A673 (cell line): ENCODE data around the gene MICAL1. TPM values are rescaled to one million over a fixed set of nuclear protein-coding genes. Genes with fewer than 3 reads are reported as not detected.

Experiments
- BruUV-seq: library from RNA; stranded (reverse); fragments of 400-500 nt; replicated peaks from 2 replicates; lab custom pipeline; 2021; lab: Mats Ljungman, UMichigan
- CTCF ChIA-PET: fragments of 300-600 bp; sonication (Branson Sonifier 250); formaldehyde crosslinking; loops from one replicate; lab custom pipeline; 2022; ENCODE audit warnings: antibody characterized with exemption; lab: Charles Lee
- POLR2A ChIA-PET: fragments of 300-600 bp; sonication (Branson Sonifier 250); formaldehyde crosslinking; loops from one replicate; lab custom pipeline; 2022; ENCODE audit warnings: antibody characterized with exemption; ENCODE audit not compliant: low non-redundant PET; lab: Charles Lee
- DNase-seq: peaks from one replicate; pipeline ENCODE4 v3.0.0-alpha.2; 2015; ENCODE audit warnings: low spot score
- H3K27ac ChIP-seq: fragments of 200-600 bp; sonication (generic); 2 replicates; pipeline ENCODE4 v1.5.1; 2016; ENCODE audit warnings: mixed run types, low read depth, mild to moderate bottlenecking, mixed read lengths, antibody characterized with exemption, low read length; ENCODE audit not compliant: poor library complexity, severe bottlenecking
- H3K27me3 ChIP-seq: fragments of 200-600 bp; sonication (generic); replicated peaks from 2 replicates; pipeline ENCODE4 v1.6.1; 2017; ENCODE audit warnings: mixed run types, low read depth, mild to moderate bottlenecking, mixed read lengths, antibody characterized with exemption, low read length; ENCODE audit not compliant: insufficient read depth, poor library complexity
- H3K36me3 ChIP-seq: fragments of 200-600 bp; sonication (generic); 2 replicates; pipeline ENCODE4 v1.6.1; 2016; ENCODE audit warnings: mixed run types, mild to moderate bottlenecking, mixed read lengths, antibody characterized with exemption, low read length; ENCODE audit not compliant: insufficient read depth, poor library complexity, severe bottlenecking
- H3K4me1 ChIP-seq: fragments of 200-600 bp; sonication (generic); 2 replicates; pipeline ENCODE4 v1.6.1; 2017; ENCODE audit warnings: mixed run types, mild to moderate bottlenecking, mixed read lengths, antibody characterized with exemption, low read length; ENCODE audit not compliant: insufficient read depth, poor library complexity, severe bottlenecking
- H3K4me3 ChIP-seq: fragments of 200-600 bp; sonication (generic); 2 replicates; pipeline ENCODE4 v1.5.1; 2016; ENCODE audit warnings: low read depth, mixed run types, mild to moderate bottlenecking, mixed read lengths, low read length; ENCODE audit not compliant: poor library complexity, severe bottlenecking
- H3K9me3 ChIP-seq: fragments of 200-600 bp; sonication (generic); 2 replicates; pipeline ENCODE4 v1.6.1; 2016; ENCODE audit warnings: mixed run types, low read depth, mild to moderate bottlenecking, mixed read lengths, antibody characterized with exemption, low read length; ENCODE audit not compliant: poor library complexity, severe bottlenecking
- CTCF ChIP-seq: fragments of 300-800, 200-600 bp; sonication (generic); conservative IDR thresholded peaks from 2 replicates; pipeline ENCODE4 v1.5.1; 2017; ENCODE audit warnings: low read depth, mild to moderate bottlenecking, antibody characterized with exemption, low read length, moderate library complexity, mixed read lengths
- EZH2 ChIP-seq: fragments of 200-600 bp; sonication (generic); IDR thresholded peaks from 2 replicates; pipeline ENCODE4 v1.6.1; 2017; ENCODE audit warnings: borderline replicate concordance, low read depth, mild to moderate bottlenecking, mixed read lengths, antibody characterized with exemption, low read length; ENCODE audit not compliant: poor library complexity, severe bottlenecking
- intact Hi-C: fragments of 100-400 bp; cut with micrococcal nuclease; formaldehyde crosslinking; loops from one replicate; pipeline ENCODE4 v1.10.0; 2022; ENCODE audit not compliant: unreplicated experiment
- total RNA-seq: library from RNA; stranded (reverse); gene quantifications from 2 replicates; pipeline ENCODE4 v1.2.3, GENCODE V29; 2021

MICAL1 gene
- total RNA-seq, 1 experiment from 2014 or later: 4.8 TPM

DNA sequence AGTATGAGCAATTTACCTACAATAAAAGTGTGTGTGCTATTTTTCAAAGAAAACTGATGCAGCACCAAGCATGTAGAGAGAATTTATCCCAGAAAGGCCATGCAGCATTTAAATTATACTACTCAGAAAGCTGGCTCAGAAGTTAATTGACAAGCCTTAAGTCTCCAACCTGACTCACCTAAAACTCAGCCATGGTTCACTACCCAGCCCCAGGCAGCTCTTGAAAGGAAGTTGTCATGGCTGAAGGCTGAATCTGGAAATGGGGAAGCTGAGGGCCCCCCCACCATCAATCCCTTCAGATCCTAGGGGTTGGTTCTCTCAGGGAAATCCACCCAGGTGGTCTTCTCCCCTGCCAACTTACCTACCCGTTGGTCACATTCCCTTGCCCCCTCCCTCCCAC is 34.8 kb downstream of the MICAL1 start:
- no peaks in the 10 kb centered on the region for H3K4me1 ChIP-seq
- H3K4me3 ChIP-seq: no peak overlapping the region
- CTCF ChIA-PET: no interaction called here
- no peaks in the 10 kb centered on the region for H3K36me3 ChIP-seq
- H3K9me3 ChIP-seq: no peaks in the 10 kb centered on the region
- no TSS peak for BruUV-seq
- H3K27me3 ChIP-seq: no peaks in the 10 kb centered on the region
- intact Hi-C loops: no loop called here
- H3K27ac ChIP-seq: no peak overlapping the region
- TF ChIP-seq CTCF (no peak), EZH2 (no peak)
- no peak for DNase-seq
- POLR2A ChIA-PET: no interaction called here

DNA sequence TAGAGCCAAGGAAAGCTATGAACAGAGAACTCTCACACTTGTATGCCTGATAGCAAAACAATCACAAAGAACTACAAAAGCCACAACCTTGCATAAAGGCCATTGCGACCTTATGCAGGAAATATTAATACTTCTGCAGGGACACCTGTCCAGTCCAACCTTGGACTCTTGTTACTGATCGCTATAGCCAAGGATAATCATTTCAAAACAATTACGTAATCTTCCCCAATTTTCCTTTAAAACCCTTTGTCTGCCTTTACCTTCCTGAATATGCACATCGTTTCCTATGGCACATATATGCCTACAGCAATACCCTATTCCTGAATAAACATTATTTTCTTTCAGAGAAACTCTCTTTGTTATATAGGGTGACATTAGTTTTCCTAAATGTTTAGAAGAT is 37.9 kb downstream of the MICAL1 start:
- DNase-seq: no peak
- CTCF ChIA-PET: no interaction called here
- intact Hi-C loops: no loop called here
- TF ChIP-seq CTCF: no peak
- no peak for TF ChIP-seq EZH2
- no peak overlapping the region for H3K4me3 ChIP-seq
- H3K36me3 ChIP-seq: no peaks in the 10 kb centered on the region
- no TSS peak for BruUV-seq
- no peaks in the 10 kb centered on the region for H3K4me1 ChIP-seq
- H3K27me3 ChIP-seq: no peaks in the 10 kb centered on the region
- H3K27ac ChIP-seq: no peak overlapping the region
- POLR2A ChIA-PET: interaction anchor here (0.6 kb wide), 1 partner anchor 107 kb away, joined by 4 read pairs; no protein-coding TSS in a partner anchor
- H3K9me3 ChIP-seq: no peaks in the 10 kb centered on the region

- no peak for TF ChIP-seq CTCF
- no peak for TF ChIP-seq EZH2
- H3K4me3 ChIP-seq: no peak overlapping the region
- H3K4me1 ChIP-seq: no peaks in the 10 kb centered on the region
- DNase-seq: no peak
- no peaks in the 10 kb centered on the region for H3K36me3 ChIP-seq
- H3K27me3 ChIP-seq: no peaks in the 10 kb centered on the region
- BruUV-seq: no TSS peak
- ChIA-PET CTCF (no interaction called here), POLR2A (no interaction called here)
- H3K9me3 ChIP-seq: no peaks in the 10 kb centered on the region
- H3K27ac ChIP-seq: no peak overlapping the region
- intact Hi-C loops: no loop called here
These were observed 44.5 kb downstream of the MICAL1 start for GRCh38 chr6:109411034-109411433.
